Limb (tissue), 2 donors: ENCODE measurements around the gene ARCN1.
A peak's percentile ranks its signal among the peaks of the same experiment; 100 is the strongest.
"Not testable (repeated sequence)": the region's sequence is repeated elsewhere in the genome, so short reads cannot be mapped to it uniquely, and the experiment has no call there.

Experiments used
- DNase-seq, 2 donors: peaks; one replicate each; pipeline ENCODE4 v3.0.0-alpha.2; 2016; ENCODE audit errors: extremely low spot score in 2 of 2

ARCN1 gene

DNA sequence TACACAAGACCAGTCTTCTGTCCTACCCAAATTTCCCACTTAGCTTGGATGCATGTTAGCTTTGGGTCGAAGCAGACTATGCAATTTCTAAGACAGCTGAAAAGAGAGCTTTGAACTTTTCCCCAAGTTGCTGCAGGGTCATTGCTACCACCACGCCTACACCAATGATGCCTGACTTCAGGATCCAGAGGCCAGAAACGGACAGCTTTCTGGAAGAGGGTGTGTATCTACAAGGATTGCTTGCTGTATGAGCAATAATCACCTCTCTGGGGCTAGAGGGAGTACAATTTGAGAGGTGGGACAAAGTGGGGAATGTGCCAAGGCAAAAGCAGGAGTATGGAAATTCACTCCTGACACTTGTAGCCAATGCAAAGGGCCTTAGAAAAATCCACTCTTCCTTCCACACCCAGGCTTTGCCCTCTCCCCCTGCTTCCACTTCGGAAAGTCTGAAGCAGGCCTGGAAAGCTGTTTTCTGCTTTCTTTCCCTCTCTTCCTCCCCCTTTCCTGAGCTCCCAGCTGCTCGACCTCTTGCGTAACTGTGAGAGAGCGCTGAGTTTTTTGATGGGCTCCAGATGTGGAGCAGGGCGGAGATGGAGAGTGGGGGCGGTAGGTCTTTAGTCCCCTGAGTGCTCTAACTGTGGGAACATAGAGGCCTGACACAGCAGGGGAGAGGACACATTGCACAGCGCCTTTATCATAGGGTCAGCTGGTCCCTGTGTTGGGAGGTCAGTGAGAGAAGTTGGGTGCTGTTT is 33.1 kb downstream of the ARCN1 start:
- DNase-seq: peak; percentile 80 to 95

DNA sequence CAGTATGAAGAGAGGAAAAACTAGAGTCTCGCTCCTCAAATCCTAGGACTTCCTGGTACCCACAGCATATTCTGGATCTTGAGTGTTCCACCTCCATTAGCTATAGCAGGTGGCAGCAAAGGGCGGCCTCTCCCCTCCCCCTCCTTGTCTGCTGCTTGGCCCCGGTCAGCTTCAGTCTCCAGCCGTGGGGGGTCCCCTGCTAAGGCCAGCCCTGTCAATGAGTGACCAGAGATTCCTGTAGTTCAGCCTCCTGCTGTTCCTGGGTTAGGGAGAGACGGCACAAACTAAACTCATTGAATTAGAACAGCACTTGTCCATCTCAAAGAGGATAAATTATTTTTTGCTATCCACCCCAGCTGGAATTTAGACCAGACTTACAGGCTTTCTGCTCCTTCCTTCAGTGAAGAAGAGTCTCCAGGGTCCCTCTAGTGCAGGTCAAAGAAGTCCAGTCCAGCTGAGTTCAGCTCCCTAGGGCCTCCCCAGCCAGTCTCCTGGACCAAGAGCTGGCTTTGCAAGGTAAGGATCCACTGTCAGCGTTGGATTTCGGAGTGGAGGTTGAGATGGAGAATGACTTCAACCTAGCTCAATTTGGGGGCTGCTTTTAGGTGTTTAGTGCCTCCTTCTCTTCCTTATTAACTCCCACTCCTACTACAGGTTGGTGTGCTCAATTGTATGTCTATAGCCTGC is 34.1 kb downstream of the ARCN1 start:
- no peak for DNase-seq

DNA sequence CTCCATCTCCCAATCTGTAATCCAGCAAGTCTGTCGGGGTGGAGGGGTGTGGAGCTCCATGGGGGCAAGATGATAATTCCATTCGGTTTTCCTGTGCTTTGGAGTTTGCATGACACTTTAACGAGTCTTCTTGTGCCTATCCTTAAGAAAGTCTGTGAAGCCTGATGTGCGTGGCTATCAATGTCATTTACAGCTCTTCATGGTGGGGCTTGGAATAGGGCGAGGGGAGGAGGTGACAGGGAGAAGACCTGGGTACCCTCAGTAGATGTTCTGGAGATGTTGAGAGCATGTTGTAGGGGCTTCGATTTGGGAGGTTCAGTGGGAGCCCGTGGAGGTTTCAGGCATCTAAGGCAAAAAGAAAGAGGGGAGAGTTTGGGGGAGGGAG is 34.6 kb downstream of the ARCN1 start:
- no peak for DNase-seq

DNA sequence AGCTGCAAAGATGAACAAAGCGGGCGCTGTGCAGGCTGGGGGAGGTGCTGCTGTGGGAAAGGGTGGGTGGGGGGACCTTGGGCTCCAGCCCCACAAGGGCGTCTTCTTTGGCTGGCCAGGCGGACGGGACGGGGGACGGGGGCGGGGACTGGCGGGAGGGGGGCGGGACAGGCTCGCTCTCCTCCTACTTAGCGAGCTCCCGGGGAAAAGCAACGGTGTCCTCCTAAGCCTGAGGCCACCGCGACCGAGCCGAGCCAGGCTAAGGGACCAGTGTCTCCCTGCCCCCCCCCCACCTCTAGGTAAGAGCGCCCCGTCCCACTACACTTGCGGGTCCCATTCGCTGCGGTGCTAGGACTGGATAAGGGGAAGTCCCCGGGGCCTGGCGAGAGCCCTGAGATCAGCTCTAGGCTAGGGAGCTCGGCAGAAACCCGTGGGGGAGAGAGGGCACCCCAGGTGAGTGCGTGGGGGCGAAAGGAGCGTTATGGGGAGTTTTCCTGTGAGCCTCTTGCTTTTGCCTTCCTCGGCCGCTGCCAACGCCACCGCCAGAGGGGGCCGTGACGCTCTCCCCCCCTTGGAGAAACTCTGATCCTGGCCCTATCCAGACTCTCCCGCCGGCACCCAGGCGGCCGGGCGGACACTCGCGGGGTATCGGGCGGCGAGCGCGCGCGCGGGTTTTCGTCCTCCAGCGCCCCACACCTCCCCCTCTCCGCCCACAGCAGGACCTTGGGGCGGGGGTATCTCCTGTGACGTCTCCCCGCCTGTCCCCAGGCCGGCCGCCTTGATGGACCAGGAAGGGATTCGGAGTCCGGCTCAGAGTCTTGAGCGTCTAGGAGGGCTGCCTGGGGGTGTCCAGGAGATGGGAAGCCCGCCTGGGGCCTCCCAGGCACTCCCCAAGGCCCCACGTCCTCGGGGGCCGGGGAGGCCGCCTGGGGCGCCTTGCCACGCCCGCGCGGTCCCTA is 35.5 kb downstream of the ARCN1 start, which contains the start of gene PHLDB1:
PHLDB1 (plus strand) TSS at position 215 of the 959 bp plus-strand sequence. CDS start 6,222 bp downstream, outside the sequence.
- DNase-seq: peak; percentile 62 to 84

DNA sequence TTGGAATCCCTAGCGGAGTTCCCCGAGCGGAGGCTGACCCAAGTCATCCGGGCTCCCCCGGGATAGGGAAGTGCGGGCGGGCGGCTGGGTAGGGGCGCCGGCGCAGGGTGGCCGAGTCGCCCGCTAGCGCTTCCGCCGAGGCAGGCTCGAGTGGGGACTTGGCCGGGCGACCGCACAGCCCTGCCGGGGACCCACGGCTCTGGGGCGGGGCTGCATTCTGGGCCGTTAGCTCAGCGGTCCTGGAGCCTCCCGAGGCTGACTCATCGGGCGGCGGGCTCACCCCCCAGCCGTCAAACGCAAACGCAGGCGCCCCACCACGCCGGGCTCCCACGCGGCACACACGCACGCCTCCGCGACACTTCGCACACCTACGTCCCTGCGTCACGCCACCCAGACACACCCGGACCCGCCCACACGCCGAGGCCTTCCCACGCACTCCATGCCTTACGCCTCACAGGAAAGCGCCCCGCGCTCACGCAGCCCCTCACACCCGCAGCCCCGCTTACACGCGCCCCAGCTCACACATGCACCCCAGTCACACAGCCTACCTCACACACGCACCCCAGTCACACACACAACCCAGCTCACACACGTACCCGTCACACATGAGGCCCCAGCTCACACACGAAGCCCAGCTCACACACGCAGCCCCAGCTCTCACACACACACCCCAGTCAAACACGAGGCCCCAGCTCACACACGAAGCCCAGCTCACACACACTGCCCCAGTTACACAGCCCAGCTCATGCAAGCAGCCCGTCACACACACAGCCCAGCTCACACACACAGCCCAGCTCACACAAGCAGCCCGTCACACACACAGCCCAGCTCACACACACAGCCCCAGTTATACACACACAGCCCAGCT is 36.4 kb downstream of the ARCN1 start:
- peak; percentile 10 to 75 for DNase-seq

DNA sequence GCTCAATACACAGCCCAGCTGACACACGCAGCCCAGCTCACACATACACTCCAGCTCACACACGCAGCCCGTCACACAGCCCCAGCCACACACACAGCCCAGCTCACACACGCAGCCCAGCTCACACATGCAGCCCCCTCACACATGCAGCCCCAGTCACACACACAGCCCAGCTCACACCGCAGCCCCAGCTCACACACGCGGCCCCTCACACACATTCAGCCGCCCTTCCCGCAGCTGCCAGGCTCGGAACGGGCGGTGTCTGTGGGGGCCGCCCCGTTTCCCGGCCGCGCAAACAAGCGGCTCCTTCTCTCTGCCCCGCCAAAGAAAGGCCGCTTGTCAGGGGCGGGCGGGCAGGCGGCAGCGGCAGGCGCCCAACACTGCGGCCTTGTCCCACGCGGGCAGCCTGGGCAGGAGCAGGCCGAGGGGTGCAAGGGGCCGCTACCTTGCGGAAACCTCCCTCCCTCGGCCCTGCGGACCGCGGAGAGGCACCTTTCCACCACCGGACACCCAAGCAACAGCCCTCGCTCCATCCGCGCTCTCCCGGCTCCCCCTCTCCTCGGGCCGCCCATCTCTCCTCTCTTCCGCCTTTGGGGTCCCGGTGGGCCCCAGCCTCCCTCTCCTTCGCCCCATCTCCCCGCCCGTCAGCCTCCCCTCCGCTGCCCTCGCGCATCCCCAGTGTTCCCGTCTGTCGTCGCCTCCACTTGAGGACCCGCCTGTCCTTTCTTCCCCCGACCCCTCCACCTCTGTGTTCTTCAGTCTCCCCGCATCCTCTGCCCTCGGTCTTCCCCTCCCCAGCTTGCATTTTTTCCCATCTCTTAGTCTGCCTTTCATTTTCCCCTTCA is 37.4 kb downstream of the ARCN1 start:
- peak in 1 of 2 donors; percentile 76 for DNase-seq

- no peak for DNase-seq
Observed at GRCh38 chr11:118610225-118610772, 38.1 kb downstream of the ARCN1 start.

DNA sequence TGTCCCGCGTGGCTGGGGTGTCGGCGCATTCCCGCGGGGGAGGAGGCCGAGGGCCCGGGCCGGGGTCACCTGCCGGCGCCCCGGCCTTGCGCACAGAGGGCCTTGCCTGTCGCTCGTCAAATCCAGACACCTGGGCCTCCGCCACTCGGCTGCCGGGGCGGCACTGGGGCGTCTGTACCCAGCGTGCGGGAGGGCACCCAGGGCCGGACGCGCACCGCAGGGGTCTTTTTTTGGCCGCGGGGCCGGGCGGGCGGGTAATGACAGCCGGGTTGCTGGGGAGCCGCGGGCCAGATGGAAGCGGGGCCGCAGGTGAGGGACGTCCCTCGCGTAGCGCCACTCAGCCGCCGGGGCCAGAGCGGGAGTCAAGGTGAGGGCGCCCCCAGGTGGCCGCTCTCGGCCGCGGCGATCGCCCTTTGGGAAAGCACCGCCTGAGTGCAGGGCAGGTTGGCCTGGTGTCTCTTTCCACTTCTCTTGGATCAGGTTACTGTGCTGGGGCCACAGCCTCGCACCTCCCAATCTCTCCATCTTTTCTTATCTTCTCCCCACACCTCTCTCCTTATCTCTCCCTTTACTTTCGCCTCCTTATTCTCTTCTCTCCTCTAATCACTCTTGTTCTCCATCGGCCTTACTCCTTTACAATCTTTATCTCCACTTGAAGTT is 38.7 kb downstream of the ARCN1 start:
- DNase-seq: peak; percentile 51 to 88

- DNase-seq: not testable (repeated sequence)
Observed at GRCh38 chr11:118611433-118611795, 39.2 kb downstream of the ARCN1 start.

DNA sequence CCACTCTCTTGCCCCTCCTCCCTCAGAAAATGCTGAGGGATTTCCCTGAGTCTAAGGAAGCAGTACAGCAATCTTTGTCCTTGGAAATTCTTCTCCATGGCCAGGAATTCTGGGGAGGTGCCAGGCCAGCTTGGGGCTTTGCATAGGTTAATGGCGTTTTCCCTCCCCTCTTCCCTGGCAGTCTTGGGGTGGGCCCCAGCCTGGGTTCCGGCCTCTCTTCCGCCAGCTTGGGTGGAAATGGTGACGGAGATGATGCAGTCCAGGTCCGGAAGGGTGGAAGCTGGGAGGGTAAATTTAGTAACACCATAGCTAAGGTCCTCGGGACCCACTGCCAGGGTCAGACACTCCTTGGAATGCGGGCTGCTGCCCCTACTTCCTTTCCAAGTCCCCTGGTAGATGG is 40.2 kb downstream of the ARCN1 start:
- DNase-seq: peak; percentile 19 to 54

- DNase-seq: no peak
Observed at GRCh38 chr11:118614511-118614910, 42.3 kb downstream of the ARCN1 start.

GRCh38 chr11:118615282-118615975 is 43.2 kb downstream of the ARCN1 start:
- no peak for DNase-seq

DNA sequence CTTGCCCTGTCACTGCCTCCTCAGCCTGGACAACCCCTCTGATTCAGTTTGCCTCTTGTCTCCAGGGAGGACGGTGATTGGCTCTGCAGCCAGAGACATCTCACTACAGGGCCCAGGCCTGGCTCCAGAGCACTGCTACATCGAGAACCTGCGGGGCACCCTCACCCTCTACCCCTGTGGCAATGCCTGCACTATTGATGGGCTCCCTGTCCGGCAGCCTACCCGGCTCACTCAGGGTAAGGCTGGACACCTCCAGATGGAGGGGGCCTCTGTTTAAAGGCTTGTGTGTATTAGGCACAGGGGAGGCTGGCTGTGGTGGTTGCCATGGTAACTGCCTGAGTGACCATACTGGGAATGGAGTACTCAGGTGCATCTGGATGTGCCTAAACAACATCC is 43.8 kb downstream of the ARCN1 start:
- no peak for DNase-seq

- peak in 1 of 2 donors; percentile 64 for DNase-seq
Observed at GRCh38 chr11:118618115-118618990, 46.1 kb downstream of the ARCN1 start.

GRCh38 chr11:118618991-118619375 is 46.8 kb downstream of the ARCN1 start:
- DNase-seq: peak in 1 of 2 donors; percentile 48

DNA sequence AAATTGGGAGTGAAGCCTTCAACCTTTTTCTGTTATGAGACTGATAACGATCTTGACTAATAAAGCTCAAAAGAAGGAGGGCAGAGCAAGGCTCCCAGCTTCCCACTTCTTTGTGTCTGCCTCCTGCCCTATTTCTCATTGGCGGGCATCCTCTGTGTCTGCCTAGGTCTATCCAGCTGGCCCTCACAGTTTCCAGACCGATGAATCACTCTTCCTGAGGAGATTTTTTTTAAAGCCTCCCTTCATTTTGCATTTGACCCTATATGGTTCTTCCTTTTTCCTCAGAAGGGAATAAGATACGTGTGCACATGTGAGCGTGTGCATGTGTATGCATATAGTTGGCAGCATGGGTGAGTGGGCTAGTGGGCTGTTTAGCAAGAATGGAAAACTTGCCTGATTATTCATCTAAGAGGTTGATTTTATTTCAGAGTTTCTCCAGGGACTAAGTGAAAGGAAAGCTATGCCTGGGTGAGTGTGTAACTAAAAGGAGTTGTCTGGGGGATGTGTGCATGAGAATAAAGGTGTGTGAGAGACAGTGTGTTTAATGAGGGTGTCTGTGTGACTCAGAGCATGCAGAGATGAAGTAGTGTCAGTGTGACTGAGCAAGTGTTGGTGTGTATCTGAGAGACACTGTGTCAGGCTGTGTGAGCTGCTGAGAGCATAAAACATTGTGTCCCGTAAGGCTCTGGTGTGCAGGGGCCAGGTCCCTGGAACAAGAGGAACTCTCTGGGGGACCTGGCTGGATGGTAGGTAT is 47.4 kb downstream of the ARCN1 start:
- peak in 1 of 2 donors; percentile 19 for DNase-seq
